IMR-90 (cell line): Measurements from ENCODE around the gene NCBP2. TPM values are rescaled to one million over a fixed set of nuclear protein-coding genes. Genes with fewer than 3 reads are reported as not detected.

ENCODE experiments used
- BHLHE40 ChIP-seq: fragments of 150-350 bp; IDR thresholded peaks from 2 replicates; pipeline ENCODE4 v1.6.1; 2016; ENCODE audit warnings: mild to moderate bottlenecking, low read depth, low read length
- CHD1 ChIP-seq: IDR thresholded peaks from 2 replicates; pipeline ENCODE4 v1.6.1; 2012; ENCODE audit warnings: low read depth, low read length, improper control_type of control experiment
- FOS ChIP-seq: fragments of 150-350 bp; IDR thresholded peaks from 2 replicates; pipeline ENCODE4 v1.6.1; 2016; ENCODE audit warnings: low read depth, low read length
- MAFK ChIP-seq: IDR thresholded peaks from 2 replicates; pipeline ENCODE4 v1.6.1; 2012; ENCODE audit warnings: low read depth, low read length, improper control_type of control experiment
- POLR2A ChIP-seq: IDR thresholded peaks from 2 replicates; pipeline ENCODE4 v1.6.1; 2012; ENCODE audit warnings: mild to moderate bottlenecking, low read depth, low read length
- SMC3 ChIP-seq: fragments of 150-350 bp; IDR thresholded peaks from 2 replicates; pipeline ENCODE4 v1.6.1; 2016; ENCODE audit warnings: low read depth, mild to moderate bottlenecking, antibody characterized with exemption, low read length, moderate library complexity
- polyA plus RNA-seq, 3 experiments: library from polyadenylated mRNA; depleted of rRNA; stranded (reverse); fragments of >200 nt; gene quantifications; 2 replicates each; pipeline ENCODE4 v1.2.3, GENCODE V29; 2012; ENCODE audit warnings: low replicate concordance in 1 of 3
- total RNA-seq: library from RNA; depleted of rRNA; stranded (reverse); fragments of >200 nt; gene quantifications from 2 replicates; pipeline ENCODE4 v1.2.3, GENCODE V29; 2012

NCBP2 gene
- total and polyA plus RNA-seq, 2 of the 4 experiments (the other 2 are of a cell fraction), result 42.8 to 73.6 TPM

GRCh38 chr3:196942226-196942914 is at the start of gene NCBP2 (continued):
- no peak for TF ChIP-seq FOS
- no peak for TF ChIP-seq MAFK
- TF ChIP-seq CHD1, result no peak; the same call in 1 of the 2 replicates
- peak; percentile 90 for TF ChIP-seq POLR2A
- peak; percentile 87 for TF ChIP-seq BHLHE40
- no peak; the same call in 1 of the 2 replicates for TF ChIP-seq SMC3
